Suprapubic skin (tissue), 4 donors: ENCODE measurements around the gene CATSPERD. TPM values are rescaled to one million over a fixed set of nuclear protein-coding genes. Genes with fewer than 3 reads are reported as not detected.
"Not testable (repeated sequence)": the region's sequence is repeated elsewhere in the genome, so short reads cannot be mapped to it uniquely, and the experiment has no call there.

Experiments used
- DNase-seq, 2 donors: peaks; one replicate each; pipeline ENCODE4 v3.0.0-alpha.2; 2019; ENCODE audit warnings: low spot score in 2 of 2
- H3K27ac ChIP-seq: fragments of 200-600 bp; sonication (generic); one replicate; pipeline ENCODE4 v1.5.1; 2019
- H3K27me3 ChIP-seq: fragments of 200-600 bp; sonication (generic); one replicate; pipeline ENCODE4 v1.5.1; 2019
- H3K36me3 ChIP-seq: fragments of 200-600 bp; sonication (generic); one replicate; pipeline ENCODE4 v1.5.1; 2019
- H3K4me1 ChIP-seq: fragments of 200-600 bp; sonication (generic); one replicate; pipeline ENCODE4 v1.5.1; 2019
- H3K4me3 ChIP-seq: fragments of 200-600 bp; sonication (generic); one replicate; pipeline ENCODE4 v1.5.1; 2019; ENCODE audit warnings: mild to moderate bottlenecking
- H3K9me3 ChIP-seq: fragments of 200-600 bp; sonication (generic); one replicate; pipeline ENCODE4 v1.5.1; 2019
- CTCF ChIP-seq, 2 donors: fragments of 200-600 bp in 1 of 2; fragments of 450-650 bp in 1 of 2; sonication (generic) in 1 of 2; IDR thresholded peaks; one replicate each; pipeline ENCODE4 v1.5.1; 2016 to 2019; ENCODE audit warnings: antibody characterized with exemption in 2 of 2, mild to moderate bottlenecking in 1 of 2, moderate library complexity in 1 of 2
- EP300 ChIP-seq: sonication (generic); formaldehyde crosslinking; IDR thresholded peaks from one replicate; pipeline ENCODE4 v1.6.1; 2017; ENCODE audit warnings: antibody characterized with exemption
- POLR2A ChIP-seq, 2 donors: fragments of 450-650 bp; IDR thresholded peaks; one replicate each; pipeline ENCODE4 v1.6.1; 2017; ENCODE audit warnings: antibody characterized with exemption in 2 of 2, mild to moderate bottlenecking in 2 of 2, moderate library complexity in 2 of 2
- POLR2AphosphoS5 ChIP-seq, 3 donors: sonication (generic); formaldehyde crosslinking; IDR thresholded peaks; one replicate each; pipeline ENCODE4 v1.6.1; 2017; ENCODE audit warnings: antibody characterized with exemption in 3 of 3
- WGBS: methylation state at CpG from one replicate; pipeline ENCODE4 v1.1.5; 2018; 5-methylcytosine and 5-hydroxymethylcytosine counted together
- total RNA-seq, 4 donors: library from RNA; depleted of rRNA; stranded (reverse); fragments of >200 nt; gene quantifications; one replicate each; pipeline ENCODE4 v1.1.0, GENCODE V29; 2016

The CATSPERD gene
- total RNA-seq, 4 donors from 2014 or later, result 0.24 TPM; not detected in 3

- WGBS, result 81% methylated on average over 5 of the region's 5 CpGs
- TF ChIP-seq CTCF (IDR thresholded peaks at IDR 0.05), result no peak
- TF ChIP-seq POLR2A (IDR thresholded peaks at IDR 0.05), result no peak
- no peak for TF ChIP-seq EP300
- no peak for TF ChIP-seq POLR2AphosphoS5 (IDR thresholded peaks at IDR 0.05)
- no peak overlapping the region for H3K27ac ChIP-seq
Observed at GRCh38 chr19:5773276-5773675, 52.8 kb downstream of the CATSPERD start.

GRCh38 chr19:5774921-5775320, 54.5 kb downstream of the CATSPERD start:
- no peaks in the 10 kb centered on the region for H3K27me3 ChIP-seq
- DNase-seq, result no peak
- WGBS, result 76% methylated on average over 8 of the region's 8 CpGs
- H3K9me3 ChIP-seq, result no peaks in the 10 kb centered on the region
- H3K4me3 ChIP-seq, result no peak overlapping the region
- no peak overlapping the region for H3K27ac ChIP-seq
- TF ChIP-seq EP300 (no peak), POLR2A (IDR thresholded peaks at IDR 0.05) (no peak), POLR2AphosphoS5 (IDR thresholded peaks at IDR 0.05) (no peak), CTCF (IDR thresholded peaks at IDR 0.05) (no peak)
- no peaks in the 10 kb centered on the region for H3K36me3 ChIP-seq
- H3K4me1 ChIP-seq, result peaks cover 3% of the 10 kb centered on the region

More at GRCh38 chr19:5773276-5773675, 52.8 kb downstream of the CATSPERD start:
- H3K36me3 ChIP-seq, result no peaks in the 10 kb centered on the region
- H3K9me3 ChIP-seq, result no peaks in the 10 kb centered on the region
- H3K27me3 ChIP-seq, result no peaks in the 10 kb centered on the region
- no peak for DNase-seq
- peaks cover 3% of the 10 kb centered on the region for H3K4me1 ChIP-seq
- no peak overlapping the region for H3K4me3 ChIP-seq

GRCh38 chr19:5775668-5776309, 55.4 kb downstream of the CATSPERD start:
- no peak for DNase-seq
- TF ChIP-seq POLR2AphosphoS5 (IDR thresholded peaks at IDR 0.05), result no peak
- no peak for TF ChIP-seq POLR2A (IDR thresholded peaks at IDR 0.05)
- TF ChIP-seq CTCF (IDR thresholded peaks at IDR 0.05), result no peak
- TF ChIP-seq EP300, result no peak
- 64% methylated on average over 14 of the region's 17 CpGs for WGBS

GRCh38 chr19:5778402-5778801, 58.0 kb downstream of the CATSPERD start:
- DNase-seq, result no peak
- WGBS, result 89% methylated on average over 17 of the region's 17 CpGs
- no peaks in the 10 kb centered on the region for H3K9me3 ChIP-seq
- H3K4me1 ChIP-seq, result peaks cover 3% of the 10 kb centered on the region
- H3K4me3 ChIP-seq, result no peak overlapping the region
- no peaks in the 10 kb centered on the region for H3K36me3 ChIP-seq
- no peaks in the 10 kb centered on the region for H3K27me3 ChIP-seq
- no peak overlapping the region for H3K27ac ChIP-seq
- no peak for TF ChIP-seq POLR2AphosphoS5 (IDR thresholded peaks at IDR 0.05)

More at GRCh38 chr19:5775668-5776309, 55.4 kb downstream of the CATSPERD start:
- Histone ChIP-seq H3K4me1 (peaks cover 3% of the 10 kb centered on the region), H3K27me3 (no peaks in the 10 kb centered on the region), H3K27ac (peak overlapping the region; percentile 51), H3K36me3 (no peaks in the 10 kb centered on the region), H3K9me3 (no peaks in the 10 kb centered on the region), H3K4me3 (no peak overlapping the region)

GRCh38 chr19:5780916-5781315, 60.5 kb downstream of the CATSPERD start:
- not testable (repeated sequence) for H3K4me3 ChIP-seq, H3K4me1 ChIP-seq, DNase-seq, H3K27me3 ChIP-seq, H3K27ac ChIP-seq, H3K9me3 ChIP-seq
- H3K36me3 ChIP-seq, result peaks cover 23% of the 10 kb centered on the region
- 84% methylated on average over 11 of the region's 11 CpGs for WGBS

- TF ChIP-seq POLR2A (IDR thresholded peaks at IDR 0.05), result no peak
- no peak for TF ChIP-seq CTCF (IDR thresholded peaks at IDR 0.05)
- TF ChIP-seq POLR2AphosphoS5 (IDR thresholded peaks at IDR 0.05), result no peak
- TF ChIP-seq EP300, result no peak
- Histone ChIP-seq H3K27me3 (no peaks in the 10 kb centered on the region), H3K9me3 (no peaks in the 10 kb centered on the region), H3K4me3 (no peak overlapping the region), H3K4me1 (no peaks in the 10 kb centered on the region), H3K36me3 (peaks cover 37% of the 10 kb centered on the region), H3K27ac (no peak overlapping the region)
- no peak for DNase-seq
- 89% methylated on average over 5 of the region's 9 CpGs for WGBS
Observed at GRCh38 chr19:5782322-5782721, 61.9 kb downstream of the CATSPERD start.
